Neural progenitor cell (in vitro differentiated cells): ENCODE results near the gene MRM3.
A peak's percentile ranks its signal among the peaks of the same experiment; 100 is the strongest.

Experiments used
- EZH2 ChIP-seq: fragments of 200-600 bp; sonication (generic); IDR thresholded peaks from 2 replicates; pipeline ENCODE4 v1.6.1; 2017; ENCODE audit warnings: antibody characterized with exemption, mild to moderate bottlenecking, moderate library complexity
- EZH2phosphoT487 ChIP-seq: fragments of 200-600 bp; sonication (generic); IDR thresholded peaks from 2 replicates; pipeline ENCODE4 v1.6.1; 2017; ENCODE audit warnings: antibody characterized with exemption
- TF ChIP-seq, protein P1 (sequence below): fragments of 200-600 bp; sonication (generic); IDR thresholded peaks from 2 replicates; pipeline ENCODE4 v1.5.1; 2017; ENCODE audit warnings: antibody characterized with exemption, mild to moderate bottlenecking

DNA sequence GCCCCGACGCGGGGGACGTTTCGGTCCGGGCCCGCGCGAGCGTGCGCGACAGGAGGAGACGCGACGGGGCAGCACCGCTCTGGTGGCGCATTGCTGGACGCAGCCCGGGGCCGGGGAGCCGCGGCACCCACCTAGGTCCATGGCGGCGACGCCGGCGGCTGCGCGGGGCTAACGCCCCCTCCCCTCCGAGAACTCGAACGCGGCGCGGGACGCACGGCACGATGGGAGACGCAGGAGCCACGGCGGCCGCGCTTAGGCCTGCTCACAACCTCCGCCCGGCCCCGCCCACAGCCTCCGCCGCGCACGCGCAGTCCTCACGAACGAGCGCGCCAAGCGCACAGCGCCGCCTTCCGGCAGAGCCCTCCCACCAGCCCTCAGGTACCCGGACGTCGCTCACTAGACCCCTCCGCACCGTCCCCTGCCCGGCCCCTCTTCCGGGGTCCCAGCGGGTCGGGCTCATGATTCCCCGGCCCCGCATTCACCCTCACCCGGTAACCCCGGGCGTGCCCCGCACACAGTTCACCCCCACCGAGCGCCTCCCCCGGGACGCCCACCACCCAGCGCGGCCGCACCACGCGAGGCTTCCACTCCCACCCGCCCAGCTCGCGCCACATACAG is 30.0 kb upstream of the MRM3 start, which contains the start of gene GEMIN4:
- TF ChIP-seq EZH2phosphoT487: no peak
- TF ChIP-seq, protein P1, sequence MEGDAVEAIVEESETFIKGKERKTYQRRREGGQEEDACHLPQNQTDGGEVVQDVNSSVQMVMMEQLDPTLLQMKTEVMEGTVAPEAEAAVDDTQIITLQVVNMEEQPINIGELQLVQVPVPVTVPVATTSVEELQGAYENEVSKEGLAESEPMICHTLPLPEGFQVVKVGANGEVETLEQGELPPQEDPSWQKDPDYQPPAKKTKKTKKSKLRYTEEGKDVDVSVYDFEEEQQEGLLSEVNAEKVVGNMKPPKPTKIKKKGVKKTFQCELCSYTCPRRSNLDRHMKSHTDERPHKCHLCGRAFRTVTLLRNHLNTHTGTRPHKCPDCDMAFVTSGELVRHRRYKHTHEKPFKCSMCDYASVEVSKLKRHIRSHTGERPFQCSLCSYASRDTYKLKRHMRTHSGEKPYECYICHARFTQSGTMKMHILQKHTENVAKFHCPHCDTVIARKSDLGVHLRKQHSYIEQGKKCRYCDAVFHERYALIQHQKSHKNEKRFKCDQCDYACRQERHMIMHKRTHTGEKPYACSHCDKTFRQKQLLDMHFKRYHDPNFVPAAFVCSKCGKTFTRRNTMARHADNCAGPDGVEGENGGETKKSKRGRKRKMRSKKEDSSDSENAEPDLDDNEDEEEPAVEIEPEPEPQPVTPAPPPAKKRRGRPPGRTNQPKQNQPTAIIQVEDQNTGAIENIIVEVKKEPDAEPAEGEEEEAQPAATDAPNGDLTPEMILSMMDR: peak; percentile 80
- no peak for TF ChIP-seq EZH2
